HCT116 (cell line): ENCODE data around the gene NKX2-1. TPM values are rescaled to one million over a fixed set of nuclear protein-coding genes. Genes with fewer than 3 reads are reported as not detected.

ENCODE experiments used
- ATAC-seq: fragments of 200-7000 bp; cut with Tn5 transposase; 2 replicates; pipeline ENCODE4 v1.9.1; 2020; ENCODE audit warnings: mild to moderate bottlenecking, moderate library complexity
- BruUV-seq: library from RNA; stranded (reverse); fragments of 400-500 nt; replicated peaks from 2 replicates; lab custom pipeline; 2021; lab: Mats Ljungman, UMichigan
- CTCF ChIA-PET: fragments of 300-600 bp; sonication (Branson Sonifier 250); formaldehyde crosslinking; loops from one replicate; lab custom pipeline; 2021; ENCODE audit warnings: antibody characterized with exemption; lab: Charles Lee
- POLR2A ChIA-PET: fragments of 300-600, 350-600 bp; sonication (Branson Sonifier 250); formaldehyde crosslinking; loops from one replicate; lab custom pipeline; 2021; ENCODE audit warnings: antibody characterized with exemption; lab: Charles Lee
- RAD21 ChIA-PET, 2 experiments: fragments of 300-600 bp; sonication (Branson Sonifier 250); formaldehyde crosslinking; loops; one replicate each; lab custom pipeline; 2023; ENCODE audit warnings: low total read pairs in 2 of 2; ENCODE audit not compliant: uncharacterized antibody in 2 of 2, unreplicated experiment in 2 of 2, low non-redundant PET in 1 of 2; lab: Charles Lee
- DNase-seq: peaks from one replicate; pipeline ENCODE4 v3.0.0-alpha.2; 2010; ENCODE audit warnings: low read depth, low spot score
- H2AFZ ChIP-seq: fragments of 200-600 bp; shearing (Covaris generic), sonication (generic); 2 replicates; pipeline ENCODE4 v1.6.1; 2017; ENCODE audit warnings: low read depth, mixed run types, mixed read lengths, antibody characterized with exemption, low read length; ENCODE audit not compliant: poor library complexity, severe bottlenecking
- H3K27ac ChIP-seq: 2 replicates; pipeline ENCODE4 v1.5.1; 2012; ENCODE audit warnings: low read depth, low read length
- H3K27me3 ChIP-seq: fragments of 200-600 bp; sonication (generic); 2 replicates; pipeline ENCODE4 v1.6.1; 2016; ENCODE audit warnings: mixed run types, low read length, mixed read lengths; ENCODE audit not compliant: insufficient read depth
- H3K36me3 ChIP-seq, 2 experiments: fragments of 200-500 bp in 1 of 2; fragments of 200-600 bp in 1 of 2; sonication (Bioruptor generic) in 1 of 2; sonication (generic) in 1 of 2; 2 replicates each; pipeline versions ENCODE4 v1.5.1 to v1.6.1; 2014 to 2016; ENCODE audit warnings: low read length in 2 of 2, inconsistent platforms in 1 of 2, mixed read lengths in 1 of 2, mixed run types in 1 of 2; ENCODE audit not compliant: insufficient read depth in 2 of 2, control insufficient read depth in 1 of 2
- H3K4me1 ChIP-seq, 2 experiments: fragments of 200-600 bp in 1 of 2; sonication (generic) in 1 of 2; 2 replicates each; pipeline versions ENCODE4 v1.5.1 to v1.6.1; 2012 to 2017; ENCODE audit warnings: low read length in 2 of 2, inconsistent platforms in 1 of 2, mild to moderate bottlenecking in 1 of 2, mixed read lengths in 1 of 2, mixed run types in 1 of 2, moderate library complexity in 1 of 2; ENCODE audit not compliant: insufficient read depth in 2 of 2, control insufficient read depth in 1 of 2
- H3K4me2 ChIP-seq: fragments of 200-600 bp; sonication (generic); 2 replicates; pipeline ENCODE4 v1.6.1; 2017; ENCODE audit warnings: mixed run types, low read length, mixed read lengths
- H3K4me3 ChIP-seq, 2 experiments: fragments of 200-600 bp in 1 of 2; sonication (generic) in 1 of 2; replicated peaks in 1 of 2; 2 replicates each; pipeline ENCODE4 v1.5.1; 2011 to 2016; ENCODE audit warnings: low read length in 2 of 2, control low read depth in 1 of 2, low read depth in 1 of 2, mild to moderate bottlenecking in 1 of 2, mixed read lengths in 1 of 2, mixed run types in 1 of 2
- H3K79me2 ChIP-seq: fragments of 200-600 bp; sonication (generic); 2 replicates; pipeline ENCODE4 v1.6.1; 2017; ENCODE audit warnings: mild to moderate bottlenecking, mixed run types, low read length, moderate library complexity, mixed read lengths; ENCODE audit not compliant: insufficient read depth
- H3K9ac ChIP-seq: fragments of 200-600 bp; sonication (generic); 2 replicates; pipeline ENCODE4 v1.6.1; 2016; ENCODE audit warnings: low read length, mixed read lengths
- H3K9me2 ChIP-seq: fragments of 200-600 bp; sonication (generic), shearing (Covaris generic); 2 replicates; pipeline ENCODE4 v1.6.1; 2017; ENCODE audit warnings: mixed run types, mild to moderate bottlenecking, moderate library complexity; ENCODE audit not compliant: insufficient read depth
- H3K9me3 ChIP-seq, 2 experiments: fragments of 200-500 bp in 1 of 2; fragments of 200-600 bp in 1 of 2; sonication (Bioruptor generic) in 1 of 2; sonication (generic) in 1 of 2; 2 replicates each; pipeline ENCODE4 v1.6.1; 2014 to 2017; ENCODE audit warnings: low read length in 2 of 2, mixed read lengths in 2 of 2, inconsistent platforms in 1 of 2, low read depth in 1 of 2, mild to moderate bottlenecking in 1 of 2, mixed run types in 1 of 2, moderate library complexity in 1 of 2; ENCODE audit not compliant: control insufficient read depth in 1 of 2, insufficient read depth in 1 of 2
- H4K20me1 ChIP-seq: fragments of 200-600 bp; sonication (generic), shearing (Covaris generic); 2 replicates; pipeline ENCODE4 v1.6.1; 2017; ENCODE audit warnings: mixed run types, mild to moderate bottlenecking, moderate library complexity; ENCODE audit not compliant: insufficient read depth
- ATF3 ChIP-seq: IDR thresholded peaks from 2 replicates; pipeline ENCODE4 v1.6.1; 2012
- CTCF ChIP-seq, 3 experiments: fragments of 200-600 bp in 1 of 3; sonication (generic) in 1 of 3; IDR thresholded peaks in 2 of 3; conservative IDR thresholded peaks in 1 of 3; 2 replicates each; pipeline ENCODE4 v1.5.1; 2012 to 2017; ENCODE audit warnings: low read depth in 2 of 3, low read length in 2 of 3, antibody characterized with exemption in 1 of 3, borderline replicate concordance in 1 of 3, control low read depth in 1 of 3, mild to moderate bottlenecking in 1 of 3, mixed read lengths in 1 of 3, mixed run types in 1 of 3, moderate library complexity in 1 of 3; ENCODE audit not compliant: insufficient read depth in 1 of 3
- JUND ChIP-seq: IDR thresholded peaks from 2 replicates; pipeline ENCODE4 v1.6.1; 2012
- RAD21 ChIP-seq: IDR thresholded peaks from 2 replicates; pipeline ENCODE4 v1.6.1; 2012; ENCODE audit warnings: low read depth, mild to moderate bottlenecking
- ZFX ChIP-seq: fragments of 450-650 bp; IDR thresholded peaks from 2 replicates; pipeline ENCODE4 v1.6.1; 2017
- intact Hi-C: fragments of 100-400 bp; cut with micrococcal nuclease; formaldehyde crosslinking; loops from 2 replicates; pipeline ENCODE4 v1.10.0; 2022
- total RNA-seq: library from RNA; stranded (reverse); gene quantifications from one replicate; pipeline ENCODE4 v1.2.1, GENCODE V29; 2021; ENCODE audit not compliant: unreplicated experiment

The NKX2-1 gene
- total RNA-seq, 1 experiment from 2014 or later = 0.84 TPM

GRCh38 chr14:36524220-36524837, 4.3 kb upstream of the NKX2-1 start:
- peak overlapping the region; percentile 44 for H2AFZ ChIP-seq
- no peak for DNase-seq
- peaks cover 4% of the 10 kb centered on the region; the same call in 1 of the 2 replicates for H3K27me3 ChIP-seq
- H3K9ac ChIP-seq = no peak overlapping the region
- H3K36me3 ChIP-seq = no peaks in the 10 kb centered on the region
- no peak overlapping the region for H3K4me3 ChIP-seq
- BruUV-seq = no TSS peak
- H3K79me2 ChIP-seq = no peaks in the 10 kb centered on the region
- peak in 2 of 3 experiments; percentile 16 to 25; a peak in 3 of 6 replicates for TF ChIP-seq CTCF (IDR thresholded peaks at IDR 0.05 in 2 of 3, conservative IDR thresholded peaks at IDR 0.05 in 1 of 3; ENCODE audit: borderline replicate concordance in 1 of 3, insufficient read depth in 1 of 3, low read depth in 2 of 3, low read length in 2 of 3)
- no peak for TF ChIP-seq JUND
- no peak for TF ChIP-seq ZFX
- TF ChIP-seq RAD21 = no peak
- TF ChIP-seq, all 23 proteins: peak for 1
- intact Hi-C loops = no loop called here
- H4K20me1 ChIP-seq = no peaks in the 10 kb centered on the region
- RAD21 ChIA-PET = interaction anchor here in 1 of 2 experiments (2.5 kb wide), 1 partner anchor 455 kb away, joined by 8 read pairs; no protein-coding TSS in a partner anchor
- peaks cover 0 to 24% of the 10 kb centered on the region in 2 experiments; a peak in 2 of 4 replicates for H3K4me1 ChIP-seq
- CTCF ChIA-PET = interaction anchor here (0.8 to 3.1 kb wide), 12 partner anchors 9 to 626 kb away, joined by 3 to 30 read pairs (median 8); no protein-coding TSS in a partner anchor
- H3K9me3 ChIP-seq = no peaks in the 10 kb centered on the region
- H3K4me2 ChIP-seq = peak overlapping the region; percentile 81
- H3K9me2 ChIP-seq = no peaks in the 10 kb centered on the region
- POLR2A ChIA-PET = no interaction called here
- no peak for ATAC-seq
- no peak overlapping the region for H3K27ac ChIP-seq

GRCh38 chr14:36522972-36523715, 3.1 kb upstream of the NKX2-1 start:
- no peak for ATAC-seq
- POLR2A ChIA-PET = no interaction called here

More at GRCh38 chr14:36522972-36523715, 3.1 kb upstream of the NKX2-1 start:
- no peaks in the 10 kb centered on the region for H3K36me3 ChIP-seq
- no peaks in the 10 kb centered on the region; the same call in 1 of the 2 replicates for H3K27me3 ChIP-seq
- TF ChIP-seq ATF3 = no peak
- no peak overlapping the region for H3K4me2 ChIP-seq
- no peak overlapping the region for H3K4me3 ChIP-seq
- BruUV-seq = no TSS peak
- peaks cover 0 to 24% of the 10 kb centered on the region in 2 experiments; a peak in 2 of 4 replicates for H3K4me1 ChIP-seq
- no peaks in the 10 kb centered on the region for H3K79me2 ChIP-seq
- H3K9me2 ChIP-seq = no peaks in the 10 kb centered on the region
- DNase-seq = no peak
- H3K27ac ChIP-seq = no peak overlapping the region
- H3K9me3 ChIP-seq = no peaks in the 10 kb centered on the region
- no peaks in the 10 kb centered on the region for H4K20me1 ChIP-seq
- H3K9ac ChIP-seq = no peak overlapping the region
- no peak overlapping the region for H2AFZ ChIP-seq
- intact Hi-C loops = no loop called here
- ChIA-PET RAD21 (no interaction called here), CTCF (no interaction called here)
